Measurements from ENCODE around the gene CCDC194.
"Not testable (repeated sequence)": the region's sequence is repeated elsewhere in the genome, so short reads cannot be mapped to it uniquely, and the experiment has no call there.

CCDC194 gene

GRCh38 chr19:17370026-17370587 lies 23.9 kb downstream of the CCDC194 start:
- DNase-seq (ENCODE audit: low read depth): no peak

- no peak for DNase-seq (ENCODE audit: low read depth)
Measured at GRCh38 chr19:17365361-17365760, 28.6 kb downstream of the CCDC194 start.

- not testable (repeated sequence) for DNase-seq (ENCODE audit: low read depth)
Measured at GRCh38 chr19:17363852-17364605, 30.0 kb downstream of the CCDC194 start.

- DNase-seq (ENCODE audit: low read depth): no peak
Measured at GRCh38 chr19:17359905-17360800, 33.8 kb downstream of the CCDC194 start.

- DNase-seq (ENCODE audit: low read depth): no peak
Measured at GRCh38 chr19:17358395-17358794, 35.6 kb downstream of the CCDC194 start.

GRCh38 chr19:17357724-17358123 lies 36.3 kb downstream of the CCDC194 start:
- DNase-seq (ENCODE audit: low read depth): no peak

- no peak for DNase-seq (ENCODE audit: low read depth)
Measured at GRCh38 chr19:17357078-17357666, 36.8 kb downstream of the CCDC194 start.

- no peak for DNase-seq (ENCODE audit: low read depth)
Measured at GRCh38 chr19:17353386-17353785, 40.6 kb downstream of the CCDC194 start.

- DNase-seq (ENCODE audit: low read depth): no peak
Measured at GRCh38 chr19:17352608-17353280, 41.3 kb downstream of the CCDC194 start.

GRCh38 chr19:17351815-17352435 lies 42.1 kb downstream of the CCDC194 start:
- DNase-seq (ENCODE audit: low read depth): no peak

GRCh38 chr19:17348700-17349099 lies 45.3 kb downstream of the CCDC194 start:
- no peak for DNase-seq (ENCODE audit: low read depth)

GRCh38 chr19:17347877-17348276 lies 46.1 kb downstream of the CCDC194 start:
- no peak for DNase-seq (ENCODE audit: low read depth)

GRCh38 chr19:17347361-17347760 lies 46.6 kb downstream of the CCDC194 start:
- no peak for DNase-seq (ENCODE audit: low read depth)

GRCh38 chr19:17346109-17346671 lies 47.8 kb downstream of the CCDC194 start:
- DNase-seq (ENCODE audit: low read depth): no peak

GRCh38 chr19:17341845-17342244 lies 52.2 kb downstream of the CCDC194 start:
- no peak for DNase-seq (ENCODE audit: low read depth)

- no peak for DNase-seq (ENCODE audit: low read depth)
Measured at GRCh38 chr19:17341386-17341785, 52.6 kb downstream of the CCDC194 start.

GRCh38 chr19:17340871-17341357 lies 53.1 kb downstream of the CCDC194 start:
- no peak for DNase-seq (ENCODE audit: low read depth)

Data from non-pigmented ciliary epithelial cell (primary cell).